Measurements from ENCODE around the gene NDUFS7.

DNA sequence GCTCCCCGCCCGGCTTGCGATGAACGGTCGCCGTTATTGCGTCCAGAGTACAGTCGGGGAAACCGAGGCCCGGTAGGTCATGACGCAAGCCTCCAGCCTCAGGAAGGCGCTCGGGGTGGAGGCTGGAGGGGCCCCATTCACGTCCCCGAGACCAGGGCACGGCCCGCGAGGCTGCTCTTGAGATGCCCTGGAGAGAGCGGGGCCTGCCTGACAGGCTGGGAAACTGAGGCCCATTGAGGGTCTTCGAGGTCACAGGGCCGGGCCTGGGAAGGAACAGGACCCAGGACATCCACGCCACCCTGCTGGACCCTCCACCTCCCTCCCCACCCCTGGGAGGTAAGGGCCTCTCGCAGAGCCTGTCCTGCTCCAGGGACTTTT lies 367 bp downstream of the NDUFS7 start:
- TF ChIP-seq, protein P1, sequence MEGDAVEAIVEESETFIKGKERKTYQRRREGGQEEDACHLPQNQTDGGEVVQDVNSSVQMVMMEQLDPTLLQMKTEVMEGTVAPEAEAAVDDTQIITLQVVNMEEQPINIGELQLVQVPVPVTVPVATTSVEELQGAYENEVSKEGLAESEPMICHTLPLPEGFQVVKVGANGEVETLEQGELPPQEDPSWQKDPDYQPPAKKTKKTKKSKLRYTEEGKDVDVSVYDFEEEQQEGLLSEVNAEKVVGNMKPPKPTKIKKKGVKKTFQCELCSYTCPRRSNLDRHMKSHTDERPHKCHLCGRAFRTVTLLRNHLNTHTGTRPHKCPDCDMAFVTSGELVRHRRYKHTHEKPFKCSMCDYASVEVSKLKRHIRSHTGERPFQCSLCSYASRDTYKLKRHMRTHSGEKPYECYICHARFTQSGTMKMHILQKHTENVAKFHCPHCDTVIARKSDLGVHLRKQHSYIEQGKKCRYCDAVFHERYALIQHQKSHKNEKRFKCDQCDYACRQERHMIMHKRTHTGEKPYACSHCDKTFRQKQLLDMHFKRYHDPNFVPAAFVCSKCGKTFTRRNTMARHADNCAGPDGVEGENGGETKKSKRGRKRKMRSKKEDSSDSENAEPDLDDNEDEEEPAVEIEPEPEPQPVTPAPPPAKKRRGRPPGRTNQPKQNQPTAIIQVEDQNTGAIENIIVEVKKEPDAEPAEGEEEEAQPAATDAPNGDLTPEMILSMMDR (conservative IDR thresholded peaks at IDR 0.05 in 1 of 2, IDR thresholded peaks at IDR 0.05 in 1 of 2; ENCODE audit: extremely low read depth in 1 of 2, insufficient read depth in 1 of 2, low read depth in 1 of 2, low read length in 2 of 2), result no peak
- no peak for TF ChIP-seq EZH2 (IDR thresholded peaks at IDR 0.05; ENCODE audit: borderline replicate concordance, low read length)

Data from mammary epithelial cell (primary cell).